Mucosa of stomach (tissue), 1 donor: Measurements from ENCODE around the gene CD8B2.
"Not testable (repeated sequence)": the region's sequence is repeated elsewhere in the genome, so short reads cannot be mapped to it uniquely, and the experiment has no call there.

Source experiments
- H3K27me3 ChIP-seq: one replicate; pipeline ENCODE4 v1.7.0; 2013; ENCODE audit warnings: mild to moderate bottlenecking, low read length; ENCODE audit not compliant: control insufficient read depth, insufficient read depth
- H3K36me3 ChIP-seq: one replicate; pipeline ENCODE4 v1.7.0; 2013; ENCODE audit warnings: low read length; ENCODE audit not compliant: control insufficient read depth, insufficient read depth
- H3K4me1 ChIP-seq: one replicate; pipeline ENCODE4 v1.7.0; 2013; ENCODE audit warnings: mild to moderate bottlenecking, low read length; ENCODE audit not compliant: control insufficient read depth, insufficient read depth
- H3K4me3 ChIP-seq: one replicate; pipeline ENCODE4 v1.7.0; 2013; ENCODE audit warnings: low read length
- H3K9ac ChIP-seq: one replicate; pipeline ENCODE4 v1.7.0; 2013; ENCODE audit warnings: mild to moderate bottlenecking, low read length, moderate library complexity
- H3K9me3 ChIP-seq: one replicate; pipeline ENCODE4 v1.7.0; 2013; ENCODE audit warnings: mild to moderate bottlenecking, low read length, moderate library complexity; ENCODE audit not compliant: control insufficient read depth
- donor health status: Pancreatic carcinoma.

Gene CD8B2

GRCh38 chr2:106500350-106500749 is 13.2 kb downstream of the CD8B2 start:
- H3K27me3 ChIP-seq, H3K9ac ChIP-seq, H3K9me3 ChIP-seq, H3K4me3 ChIP-seq, H3K4me1 ChIP-seq, H3K36me3 ChIP-seq: not testable (repeated sequence)

GRCh38 chr2:106502351-106502750 is 15.2 kb downstream of the CD8B2 start:
- H3K36me3 ChIP-seq, H3K9ac ChIP-seq, H3K4me1 ChIP-seq, H3K9me3 ChIP-seq, H3K4me3 ChIP-seq, H3K27me3 ChIP-seq: not testable (repeated sequence)

DNA sequence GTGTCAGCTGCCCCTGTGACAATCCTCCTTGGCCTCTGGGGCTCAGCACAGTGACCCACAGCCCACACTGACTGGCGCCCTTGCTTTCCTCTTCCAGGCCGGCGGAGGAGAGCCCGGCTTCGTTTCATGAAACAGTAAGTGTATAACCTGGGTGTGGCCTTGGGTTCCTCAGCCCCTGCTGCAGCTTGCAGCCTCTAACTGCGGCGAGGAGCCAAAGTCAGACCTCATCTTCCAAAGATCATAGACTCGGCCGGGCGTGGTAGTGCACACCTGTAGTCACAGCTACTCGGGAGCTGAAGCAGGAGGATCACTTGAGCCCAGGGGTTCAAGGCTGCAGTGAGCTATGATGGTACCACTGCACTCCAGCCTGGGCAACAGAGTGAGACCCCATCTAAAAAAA is 17.0 kb downstream of the CD8B2 start:
- not testable (repeated sequence) for H3K9me3 ChIP-seq, H3K4me1 ChIP-seq, H3K9ac ChIP-seq, H3K4me3 ChIP-seq, H3K36me3 ChIP-seq, H3K27me3 ChIP-seq

- not testable (repeated sequence) for H3K27me3 ChIP-seq, H3K9me3 ChIP-seq, H3K4me3 ChIP-seq, H3K9ac ChIP-seq, H3K4me1 ChIP-seq, H3K36me3 ChIP-seq
Observed at GRCh38 chr2:106504787-106505186, 17.6 kb downstream of the CD8B2 start.

GRCh38 chr2:106506002-106506687 is 19.0 kb downstream of the CD8B2 start:
- H3K9ac ChIP-seq, H3K36me3 ChIP-seq, H3K4me3 ChIP-seq, H3K9me3 ChIP-seq, H3K4me1 ChIP-seq, H3K27me3 ChIP-seq: not testable (repeated sequence)

DNA sequence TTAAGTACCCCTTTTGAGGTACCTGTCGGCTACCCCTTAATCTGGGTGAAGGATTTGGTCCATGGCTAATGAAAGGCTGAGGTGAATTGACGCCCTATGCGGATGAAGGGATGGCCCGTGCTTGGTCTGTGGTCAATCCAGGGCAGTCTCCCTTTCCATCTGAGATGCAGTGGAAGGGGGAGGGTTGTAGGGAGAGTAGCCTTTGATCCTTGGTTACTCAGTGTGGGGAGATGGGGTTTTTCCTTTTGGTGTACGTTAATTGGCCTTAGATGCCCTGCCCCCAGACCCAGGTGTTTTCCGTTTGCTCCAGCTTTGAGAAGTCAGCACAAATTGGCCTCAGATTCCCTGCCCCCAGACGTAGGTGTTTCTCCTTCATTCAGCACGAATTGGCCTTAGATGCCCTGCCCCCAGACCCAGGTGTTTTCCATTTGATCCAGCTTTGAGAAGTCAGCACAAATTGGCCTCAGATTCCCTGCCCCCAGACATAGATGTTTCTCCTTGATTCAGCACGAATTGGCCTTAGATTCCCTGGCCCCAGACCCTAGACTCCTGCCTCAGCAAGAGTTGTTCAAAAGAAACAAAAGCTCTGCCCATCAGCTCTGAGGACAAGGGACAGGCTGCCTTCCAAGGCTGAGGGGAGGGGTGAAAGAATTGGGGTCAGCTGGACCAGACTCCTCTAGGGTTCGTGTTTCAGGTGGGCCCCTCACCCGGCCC is 21.7 kb downstream of the CD8B2 start:
- not testable (repeated sequence) for H3K36me3 ChIP-seq, H3K27me3 ChIP-seq, H3K4me1 ChIP-seq, H3K9me3 ChIP-seq, H3K9ac ChIP-seq, H3K4me3 ChIP-seq

GRCh38 chr2:106509374-106509770 is 22.2 kb downstream of the CD8B2 start:
- H3K4me3 ChIP-seq, H3K4me1 ChIP-seq, H3K9me3 ChIP-seq, H3K9ac ChIP-seq, H3K36me3 ChIP-seq, H3K27me3 ChIP-seq: not testable (repeated sequence)

GRCh38 chr2:106510791-106511190 is 23.6 kb downstream of the CD8B2 start:
- not testable (repeated sequence) for H3K27me3 ChIP-seq, H3K4me3 ChIP-seq, H3K4me1 ChIP-seq, H3K9me3 ChIP-seq, H3K36me3 ChIP-seq, H3K9ac ChIP-seq

DNA sequence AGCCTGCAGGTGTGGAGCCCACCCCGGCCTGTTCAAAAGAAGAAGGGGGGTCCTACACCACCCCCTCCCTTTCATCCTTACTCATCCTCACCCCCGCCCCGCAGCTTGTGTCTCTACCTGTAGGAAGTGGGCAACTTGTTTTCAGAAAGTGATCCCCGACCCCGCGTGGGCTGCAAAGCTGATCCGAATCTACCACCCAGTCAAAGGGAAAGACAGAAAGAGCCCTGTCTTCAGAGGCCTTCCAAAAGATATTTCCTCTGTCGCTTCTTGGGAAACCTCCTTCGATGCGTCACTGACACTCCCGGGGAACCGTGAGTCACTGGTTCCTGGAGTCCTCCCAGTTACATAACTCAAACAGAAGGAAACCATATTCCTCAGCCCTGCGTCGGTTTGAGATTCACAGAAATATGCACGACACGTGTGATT is 24.3 kb downstream of the CD8B2 start:
- H3K27me3 ChIP-seq, H3K9ac ChIP-seq, H3K36me3 ChIP-seq, H3K4me3 ChIP-seq, H3K9me3 ChIP-seq, H3K4me1 ChIP-seq: not testable (repeated sequence)

DNA sequence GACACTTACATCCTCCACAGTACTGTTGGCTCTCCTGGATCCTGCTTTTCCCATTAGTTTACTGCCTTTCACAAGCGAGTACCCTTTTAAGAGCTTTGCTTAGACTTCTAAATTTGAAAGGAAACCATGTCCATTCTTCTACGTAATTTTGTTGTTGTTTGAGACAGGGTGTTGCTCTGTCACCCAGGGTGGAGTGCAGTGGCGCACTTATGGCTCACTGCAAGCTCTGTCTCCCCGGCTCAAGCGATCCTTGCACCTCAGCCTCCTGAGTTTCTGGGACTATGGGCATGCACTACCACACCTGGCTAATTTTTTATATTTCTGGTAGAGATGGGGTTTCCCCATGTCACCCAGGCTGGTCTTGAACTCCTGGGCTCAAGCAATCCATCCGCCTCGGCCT is 24.8 kb downstream of the CD8B2 start:
- H3K4me1 ChIP-seq, H3K4me3 ChIP-seq, H3K27me3 ChIP-seq, H3K9me3 ChIP-seq, H3K36me3 ChIP-seq, H3K9ac ChIP-seq: not testable (repeated sequence)

- not testable (repeated sequence) for H3K4me1 ChIP-seq, H3K9ac ChIP-seq, H3K27me3 ChIP-seq, H3K4me3 ChIP-seq, H3K36me3 ChIP-seq, H3K9me3 ChIP-seq
Observed at GRCh38 chr2:106513391-106513790, 26.2 kb downstream of the CD8B2 start.

GRCh38 chr2:106514827-106515226 is 27.7 kb downstream of the CD8B2 start:
- not testable (repeated sequence) for H3K27me3 ChIP-seq, H3K9me3 ChIP-seq, H3K4me3 ChIP-seq, H3K4me1 ChIP-seq, H3K9ac ChIP-seq, H3K36me3 ChIP-seq

DNA sequence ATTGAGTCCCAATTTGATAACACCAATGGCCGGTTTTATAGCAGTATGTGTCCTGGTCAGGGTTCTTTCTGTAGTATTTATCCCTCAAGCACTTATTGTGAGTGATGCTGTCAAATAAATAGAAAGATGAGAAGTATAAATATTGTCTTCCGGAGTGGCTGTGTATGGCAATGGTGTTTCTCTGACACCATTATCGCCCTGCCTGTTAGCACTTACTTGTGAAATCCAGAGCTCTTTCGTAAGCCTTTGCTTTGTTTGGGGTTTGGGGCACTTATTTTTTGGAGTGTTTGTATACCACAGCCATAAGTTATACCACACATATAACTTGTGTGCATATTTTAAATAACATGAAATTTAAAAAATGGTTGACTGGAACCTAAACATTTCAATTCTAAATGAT is 29.3 kb downstream of the CD8B2 start:
- no peaks in the 10 kb centered on the region for H3K27me3 ChIP-seq
- H3K4me1 ChIP-seq = no peaks in the 10 kb centered on the region
- H3K9me3 ChIP-seq = no peaks in the 10 kb centered on the region
- H3K4me3 ChIP-seq = no peak overlapping the region
- H3K9ac ChIP-seq = no peak overlapping the region
- no peaks in the 10 kb centered on the region for H3K36me3 ChIP-seq
